CD4-positive, CD25-positive, alpha-beta regulatory T cell (primary cell): ENCODE measurements around the gene SLC23A2. TPM values are rescaled to one million over a fixed set of nuclear protein-coding genes. Genes with fewer than 3 reads are reported as not detected.
A peak's percentile ranks its signal among the peaks of the same experiment; 100 is the strongest.

ENCODE experiments used
- ATAC-seq, 2 donors: fragments of 150-1000 bp; cut with Tn5 transposase; one replicate each; pipeline ENCODE4 v1.10.0; 2021; ENCODE audit warnings: low read depth in 2 of 2, moderate number of reproducible peaks in 2 of 2, moderate library complexity in 1 of 2
- DNase-seq, 3 donors: peaks; one replicate each; pipeline versions ENCODE4 v3.0.0 to v3.0.0-alpha.2; 2012 to 2022; ENCODE audit warnings: mixed read lengths in 1 of 3
- H3K27ac ChIP-seq: one replicate; pipeline ENCODE4 v1.7.0; 2013; ENCODE audit warnings: mild to moderate bottlenecking, low read length; ENCODE audit not compliant: insufficient read depth, poor library complexity, severe bottlenecking
- H3K27me3 ChIP-seq: one replicate; pipeline ENCODE4 v1.7.0; 2013; ENCODE audit warnings: low read length; ENCODE audit not compliant: control insufficient read depth, insufficient read depth
- H3K36me3 ChIP-seq: one replicate; pipeline ENCODE4 v1.7.0; 2013; ENCODE audit warnings: mild to moderate bottlenecking, low read length, moderate library complexity; ENCODE audit not compliant: control insufficient read depth, insufficient read depth
- H3K4me1 ChIP-seq: 2 replicates; pipeline ENCODE4 v1.7.0; 2013; ENCODE audit warnings: mild to moderate bottlenecking, low read length; ENCODE audit not compliant: insufficient read depth, control insufficient read depth, poor library complexity, severe bottlenecking
- H3K4me3 ChIP-seq: one replicate; pipeline ENCODE4 v1.7.0; 2013; ENCODE audit warnings: low read depth, mild to moderate bottlenecking, low read length, moderate library complexity
- H3K9me3 ChIP-seq, 2 experiments: 1 replicate in 1 of 2; 2 replicates in 1 of 2; pipeline ENCODE4 v1.7.0; 2013; ENCODE audit warnings: low read length in 2 of 2, mild to moderate bottlenecking in 1 of 2, moderate library complexity in 1 of 2; ENCODE audit not compliant: control insufficient read depth in 2 of 2
- H3K27ac Mint-ChIP-seq, 3 donors: one replicate each; pipeline ENCODE4 v1.8.0; 2020 to 2022; ENCODE audit warnings: mild to moderate bottlenecking in 3 of 3, mixed read lengths in 3 of 3, moderate library complexity in 2 of 3
- H3K27me3 Mint-ChIP-seq: one replicate; pipeline ENCODE4 v1.8.0; 2022; ENCODE audit warnings: mild to moderate bottlenecking, mixed read lengths
- H3K36me3 Mint-ChIP-seq: one replicate; pipeline ENCODE4 v1.8.0; 2020; ENCODE audit warnings: mixed read lengths
- H3K4me1 Mint-ChIP-seq, 4 donors: one replicate each; pipeline ENCODE4 v1.8.0; 2020 to 2022; ENCODE audit warnings: mixed read lengths in 4 of 4, mild to moderate bottlenecking in 1 of 4
- H3K4me3 Mint-ChIP-seq, 4 donors: one replicate each; pipeline ENCODE4 v1.8.0; 2020 to 2022; ENCODE audit warnings: mild to moderate bottlenecking in 4 of 4, mixed read lengths in 4 of 4, moderate library complexity in 3 of 4
- H3K9me3 Mint-ChIP-seq, 7 donors: one replicate each; pipeline ENCODE4 v1.8.0; 2020 to 2022; ENCODE audit warnings: mixed read lengths in 7 of 7, mild to moderate bottlenecking in 3 of 7, moderate library complexity in 2 of 7
- polyA plus RNA-seq, 4 donors: library from polyadenylated mRNA; unstranded; fragments of 300-500 nt; fragmentation: Illumina TruSeq; gene quantifications; one replicate each; pipeline ENCODE4 v1.2.3, GENCODE V29; 2021
- total RNA-seq: library from RNA; stranded (reverse); gene quantifications from one replicate; pipeline ENCODE4 v1.2.3, GENCODE V29; 2022

Gene SLC23A2
- total and polyA plus RNA-seq, 5 donors from 2014 or later, result 3.7 to 19.6 (median 4.7) TPM

DNA sequence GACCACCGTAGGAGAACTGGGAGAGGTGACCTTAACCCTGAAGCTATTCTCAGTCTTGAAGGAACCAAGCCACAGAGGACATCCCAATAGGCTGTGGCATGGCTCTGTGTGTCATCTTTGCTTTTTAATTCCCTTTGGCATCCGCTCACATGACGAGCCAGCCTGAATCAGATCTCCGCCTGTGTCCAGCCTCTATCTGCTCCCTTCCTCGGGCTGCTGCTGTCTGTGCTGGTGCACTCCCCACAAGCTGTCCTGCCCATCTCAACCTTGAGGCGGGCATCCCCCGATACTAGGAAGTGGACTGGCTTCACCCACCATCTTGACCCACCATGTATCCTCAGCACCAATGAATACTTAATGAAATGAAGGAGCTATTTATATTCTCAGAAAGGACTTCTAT is 111.9 kb downstream of the SLC23A2 start:
- H3K36me3 ChIP-seq, result peaks cover 10% of the 10 kb centered on the region
- no peak overlapping the region for H3K4me3 ChIP-seq
- Mint-ChIP-seq H3K9me3 (no peaks in the 10 kb centered on the region), H3K4me3 (peak overlapping the region in 1 of 4 donors; percentile 23), H3K27me3 (no peaks in the 10 kb centered on the region), H3K36me3 (peaks cover 36% of the 10 kb centered on the region), H3K4me1 (peaks cover 0 to 6% (median 1%) of the 10 kb centered on the region in 4 donors), H3K27ac (no peak overlapping the region)
- ATAC-seq (no peak), DNase-seq (no peak)
- H3K4me1 ChIP-seq, result no peaks in the 10 kb centered on the region
- H3K27me3 ChIP-seq, result no peaks in the 10 kb centered on the region
- H3K9me3 ChIP-seq, result no peaks in the 10 kb centered on the region
- H3K27ac ChIP-seq, result no peak overlapping the region

GRCh38 chr20:4887586-4887985 is 113.7 kb downstream of the SLC23A2 start:
- Histone ChIP-seq H3K27me3 (no peaks in the 10 kb centered on the region), H3K36me3 (peaks cover 27% of the 10 kb centered on the region), H3K27ac (no peak overlapping the region), H3K4me1 (no peaks in the 10 kb centered on the region), H3K9me3 (no peaks in the 10 kb centered on the region), H3K4me3 (no peak overlapping the region)
- Mint-ChIP-seq H3K4me3 (no peak overlapping the region), H3K36me3 (peaks cover 39% of the 10 kb centered on the region), H3K27ac (no peak overlapping the region), H3K4me1 (peaks cover 0 to 6% (median 0%) of the 10 kb centered on the region in 4 donors), H3K9me3 (no peaks in the 10 kb centered on the region), H3K27me3 (no peaks in the 10 kb centered on the region)
- DNase-seq (no peak), ATAC-seq (no peak)

GRCh38 chr20:4886771-4887527 is 114.4 kb downstream of the SLC23A2 start:
- no peaks in the 10 kb centered on the region for H3K9me3 Mint-ChIP-seq
- peaks cover 37% of the 10 kb centered on the region for H3K36me3 Mint-ChIP-seq
- H3K27ac ChIP-seq, result no peak overlapping the region
- no peak overlapping the region for H3K4me3 Mint-ChIP-seq
- H3K27me3 ChIP-seq, result no peaks in the 10 kb centered on the region
- H3K36me3 ChIP-seq, result peaks cover 31% of the 10 kb centered on the region
- DNase-seq (no peak), ATAC-seq (no peak)
- no peaks in the 10 kb centered on the region for H3K4me1 ChIP-seq
- H3K27ac Mint-ChIP-seq, result no peak overlapping the region
- peaks cover 0 to 4% (median 0%) of the 10 kb centered on the region in 4 donors for H3K4me1 Mint-ChIP-seq
- no peaks in the 10 kb centered on the region for H3K9me3 ChIP-seq
- no peak overlapping the region for H3K4me3 ChIP-seq
- H3K27me3 Mint-ChIP-seq, result no peaks in the 10 kb centered on the region

GRCh38 chr20:4885877-4886276 is 115.4 kb downstream of the SLC23A2 start:
- H3K4me3 Mint-ChIP-seq, result no peak overlapping the region
- ATAC-seq, result no peak
- no peaks in the 10 kb centered on the region for H3K4me1 ChIP-seq
- no peak overlapping the region for H3K27ac ChIP-seq
- H3K36me3 Mint-ChIP-seq, result peaks cover 48% of the 10 kb centered on the region
- no peak overlapping the region for H3K4me3 ChIP-seq
- H3K36me3 ChIP-seq, result peaks cover 31% of the 10 kb centered on the region
- no peaks in the 10 kb centered on the region for H3K27me3 Mint-ChIP-seq
- H3K9me3 Mint-ChIP-seq, result no peaks in the 10 kb centered on the region
- H3K9me3 ChIP-seq, result no peaks in the 10 kb centered on the region
- peaks cover 0 to 4% (median 0%) of the 10 kb centered on the region in 4 donors for H3K4me1 Mint-ChIP-seq
- H3K27me3 ChIP-seq, result no peaks in the 10 kb centered on the region
- DNase-seq, result no peak
- H3K27ac Mint-ChIP-seq, result no peak overlapping the region

DNA sequence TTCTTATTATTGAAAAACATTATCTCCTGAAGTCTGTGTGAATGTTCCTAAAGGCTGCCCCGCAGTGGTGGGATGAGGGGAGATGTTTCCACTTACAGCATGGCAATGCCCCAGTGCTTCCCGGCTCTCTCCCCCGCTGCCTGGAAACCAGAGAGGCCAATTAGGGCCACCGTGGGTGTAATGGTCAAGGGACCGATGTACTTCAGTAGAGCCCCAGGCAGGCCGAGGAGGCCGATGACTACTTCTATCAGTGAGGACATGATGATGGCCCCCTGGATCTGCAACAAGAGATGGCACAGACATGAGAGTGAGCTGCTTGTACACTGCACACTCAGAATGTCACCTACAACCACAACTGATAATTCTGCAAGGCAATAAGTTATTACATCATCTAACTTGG is 117.8 kb downstream of the SLC23A2 start:
- H3K27ac ChIP-seq, result no peak overlapping the region
- peak overlapping the region in 2 of 3 donors; percentile 6 to 60 for H3K27ac Mint-ChIP-seq
- H3K4me3 Mint-ChIP-seq, result no peak overlapping the region
- H3K36me3 Mint-ChIP-seq, result peaks cover 49% of the 10 kb centered on the region
- no peaks in the 10 kb centered on the region for H3K9me3 Mint-ChIP-seq
- H3K4me1 ChIP-seq, result no peaks in the 10 kb centered on the region
- H3K4me1 Mint-ChIP-seq, result peaks cover 0 to 4% (median 2%) of the 10 kb centered on the region in 4 donors
- H3K36me3 ChIP-seq, result peaks cover 30% of the 10 kb centered on the region
- no peaks in the 10 kb centered on the region for H3K27me3 Mint-ChIP-seq
- no peaks in the 10 kb centered on the region for H3K27me3 ChIP-seq
- DNase-seq (no peak), ATAC-seq (no peak)
- H3K4me3 ChIP-seq, result no peak overlapping the region
- no peaks in the 10 kb centered on the region for H3K9me3 ChIP-seq

DNA sequence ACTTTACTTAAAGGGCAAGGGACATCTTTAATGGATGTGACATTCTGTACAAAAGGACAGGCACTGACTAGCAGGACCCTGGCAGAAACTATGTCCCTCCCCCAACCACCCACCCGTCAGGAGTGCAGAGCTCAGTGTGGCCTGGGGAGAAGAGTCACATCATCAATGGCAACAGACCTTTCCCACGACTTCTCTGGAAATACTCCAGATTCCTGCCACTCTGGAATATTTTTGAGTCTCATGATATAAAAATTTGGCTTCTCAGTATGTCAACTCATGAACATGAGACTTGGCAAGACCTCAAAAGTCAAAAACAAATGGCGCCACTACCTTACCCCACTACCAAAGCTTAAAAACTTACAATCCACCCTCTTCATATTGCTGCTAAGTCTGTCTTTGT is 118.3 kb downstream of the SLC23A2 start:
- no peaks in the 10 kb centered on the region for H3K27me3 ChIP-seq
- H3K4me1 Mint-ChIP-seq, result peaks cover 0 to 4% (median 2%) of the 10 kb centered on the region in 4 donors
- no peak overlapping the region for H3K4me3 ChIP-seq
- H3K27ac Mint-ChIP-seq, result peak overlapping the region in 2 of 3 donors; percentile 6 to 60
- no peaks in the 10 kb centered on the region for H3K9me3 Mint-ChIP-seq
- no peaks in the 10 kb centered on the region for H3K4me1 ChIP-seq
- no peak overlapping the region for H3K27ac ChIP-seq
- ATAC-seq (no peak), DNase-seq (no peak)
- H3K27me3 Mint-ChIP-seq, result no peaks in the 10 kb centered on the region
- H3K9me3 ChIP-seq, result no peaks in the 10 kb centered on the region
- H3K36me3 ChIP-seq, result peaks cover 30% of the 10 kb centered on the region
- H3K36me3 Mint-ChIP-seq, result peaks cover 48% of the 10 kb centered on the region
- no peak overlapping the region for H3K4me3 Mint-ChIP-seq

DNA sequence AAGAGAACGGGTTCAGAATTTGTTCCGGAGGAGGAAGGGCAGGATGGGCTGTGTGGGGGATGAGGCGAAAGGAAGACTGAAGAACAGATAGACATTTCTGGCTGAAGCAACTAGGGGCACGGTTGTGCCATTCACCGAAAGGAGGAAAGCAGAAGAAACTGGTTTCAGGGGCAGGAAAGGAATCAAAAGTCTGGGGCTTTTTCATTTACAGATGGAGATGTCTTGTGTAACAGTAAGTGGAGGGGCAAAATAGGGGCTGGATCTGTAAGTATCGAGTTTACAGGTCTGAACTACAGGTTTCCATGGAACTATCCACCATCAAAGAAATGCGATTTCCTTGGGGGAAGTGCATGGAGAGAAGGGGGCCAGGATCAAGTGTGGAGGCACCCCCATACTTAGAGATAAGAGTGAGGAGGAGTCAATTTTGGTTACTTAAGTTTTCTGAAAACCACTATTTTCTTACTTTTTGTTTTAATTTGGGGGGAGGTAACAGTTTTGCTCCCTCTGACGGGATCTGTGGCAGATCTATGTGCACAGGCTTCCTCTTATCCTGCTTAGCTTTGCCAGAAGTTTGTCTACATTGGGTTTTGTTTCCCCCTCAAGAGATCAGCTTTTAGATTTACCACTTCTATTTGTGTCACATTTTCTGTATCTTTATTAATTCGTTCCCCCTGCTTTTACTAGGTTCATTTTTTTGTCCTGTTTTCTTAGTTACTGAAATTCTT is 120.1 kb downstream of the SLC23A2 start:
- H3K36me3 Mint-ChIP-seq, result peaks cover 52% of the 10 kb centered on the region
- H3K36me3 ChIP-seq, result peaks cover 30% of the 10 kb centered on the region
- no peaks in the 10 kb centered on the region for H3K9me3 ChIP-seq
- H3K27me3 ChIP-seq, result no peaks in the 10 kb centered on the region
- no peak overlapping the region for H3K27ac ChIP-seq
- DNase-seq, result no peak
- H3K4me3 ChIP-seq, result no peak overlapping the region
- no peaks in the 10 kb centered on the region for H3K27me3 Mint-ChIP-seq
- no peak overlapping the region for H3K4me3 Mint-ChIP-seq
- H3K4me1 Mint-ChIP-seq, result peaks cover 0 to 4% (median 2%) of the 10 kb centered on the region in 4 donors
- ATAC-seq, result no peak
- no peaks in the 10 kb centered on the region for H3K4me1 ChIP-seq
- no peaks in the 10 kb centered on the region for H3K9me3 Mint-ChIP-seq
- H3K27ac Mint-ChIP-seq, result peak overlapping the region in 2 of 3 donors; percentile 74 to 75
